Thymus (tissue), 11 donors: ENCODE measurements around the gene EEFSEC. TPM values are rescaled to one million over a fixed set of nuclear protein-coding genes. Genes with fewer than 3 reads are reported as not detected.

Experiments used
- DNase-seq, 9 donors: peaks; one replicate each; pipeline ENCODE4 v3.0.0-alpha.2; 2013; ENCODE audit warnings: low spot score in 9 of 9, low read depth in 6 of 9, missing footprints in 1 of 9
- H3K27ac ChIP-seq, 2 donors: one replicate each; pipeline ENCODE4 v1.5.1; 2013; ENCODE audit warnings: control low read depth in 1 of 2, low read depth in 1 of 2, low read length in 1 of 2, mild to moderate bottlenecking in 1 of 2, moderate library complexity in 1 of 2
- H3K27me3 ChIP-seq, 2 donors: one replicate each; pipeline ENCODE4 v1.5.1; 2013; ENCODE audit warnings: low read length in 1 of 2; ENCODE audit not compliant: control insufficient read depth in 2 of 2, insufficient read depth in 1 of 2
- H3K36me3 ChIP-seq, 2 donors: one replicate each; pipeline ENCODE4 v1.5.1; 2013; ENCODE audit warnings: low read length in 1 of 2, mild to moderate bottlenecking in 1 of 2, moderate library complexity in 1 of 2; ENCODE audit not compliant: control insufficient read depth in 2 of 2, insufficient read depth in 2 of 2
- H3K4me1 ChIP-seq, 2 donors: one replicate each; pipeline ENCODE4 v1.5.1; 2013; ENCODE audit warnings: low read length in 2 of 2; ENCODE audit not compliant: control insufficient read depth in 2 of 2, insufficient read depth in 2 of 2
- H3K4me3 ChIP-seq, 2 donors: one replicate each; pipeline ENCODE4 v1.5.1; 2013; ENCODE audit warnings: low read length in 2 of 2, control low read depth in 1 of 2, mild to moderate bottlenecking in 1 of 2
- H3K9me3 ChIP-seq, 2 donors: one replicate each; pipeline ENCODE4 v1.5.1; 2013; ENCODE audit warnings: low read length in 1 of 2, mild to moderate bottlenecking in 1 of 2; ENCODE audit not compliant: control insufficient read depth in 2 of 2, insufficient read depth in 1 of 2
- WGBS: extraction: QIAGEN DNeasy Blood & Tissue Kit; methylation state at CpG from one replicate; pipeline ENCODE4 v1.1.7; 2013; 5-methylcytosine and 5-hydroxymethylcytosine counted together
- polyA plus RNA-seq: library from polyadenylated mRNA; stranded (reverse); fragments of 200-250 nt; gene quantifications from one replicate; pipeline ENCODE4 v1.2.3, GENCODE V29; 2013
- total RNA-seq: library from RNA; stranded (reverse); fragments of 120-200 nt; gene quantifications from one replicate; pipeline ENCODE4 v1.2.4, GENCODE V29; 2013
- donor health status: healthy.

EEFSEC gene
- total and polyA plus RNA-seq, 2 donors = 6.5 to 13.1 TPM

- DNase-seq = no peak
- Histone ChIP-seq H3K36me3 (peaks cover 0 to 4% of the 10 kb centered on the region in 2 donors), H3K4me1 (peaks cover 33 to 41% of the 10 kb centered on the region in 2 donors), H3K4me3 (no peak overlapping the region), H3K9me3 (no peaks in the 10 kb centered on the region), H3K27ac (no peak overlapping the region), H3K27me3 (no peaks in the 10 kb centered on the region)
- 97% methylated on average over 12 of the region's 12 CpGs for WGBS
These were observed 175.5 kb downstream of the EEFSEC start for GRCh38 chr3:128328546-128329458.

DNA sequence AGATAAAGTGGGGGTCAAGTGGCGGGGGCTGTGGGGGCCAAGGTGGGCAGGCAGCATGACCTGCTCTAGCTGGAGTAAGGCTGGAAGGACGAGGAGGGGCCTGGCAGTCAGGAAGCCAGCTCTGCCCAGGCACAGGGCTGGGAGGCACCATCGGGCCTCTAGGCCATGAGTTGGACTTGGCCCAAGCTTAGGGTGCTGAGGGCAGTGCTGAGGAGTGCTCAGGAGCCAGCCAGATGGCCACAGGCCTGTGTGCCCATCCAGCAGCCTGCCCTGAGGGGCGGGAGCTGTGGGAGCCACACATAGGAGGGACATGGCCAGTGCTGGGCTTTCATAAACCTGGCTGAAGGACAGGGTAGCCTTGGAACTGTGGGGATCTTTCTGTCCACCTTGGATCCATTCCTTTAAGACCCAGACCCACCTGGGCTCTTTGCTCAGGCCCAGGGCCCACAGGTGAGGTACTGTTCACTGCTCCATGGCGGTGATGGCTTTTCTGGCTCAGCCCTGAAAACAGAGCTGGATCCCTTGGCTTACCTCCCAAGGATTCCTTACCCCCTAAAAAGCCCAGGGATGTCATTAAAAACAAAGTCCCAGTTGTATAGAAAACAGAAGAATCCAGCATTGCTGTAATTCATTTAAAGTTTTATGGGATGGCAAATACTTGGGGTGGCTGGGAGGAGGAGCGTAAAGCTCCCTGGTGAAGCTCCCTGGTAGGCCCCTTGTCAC lies 176.4 kb downstream of the EEFSEC start:
- no peak for DNase-seq
- Histone ChIP-seq H3K36me3 (peaks cover 0 to 8% of the 10 kb centered on the region in 2 donors), H3K27ac (no peak overlapping the region), H3K27me3 (no peaks in the 10 kb centered on the region), H3K4me3 (no peak overlapping the region), H3K9me3 (no peaks in the 10 kb centered on the region), H3K4me1 (peaks cover 28 to 33% of the 10 kb centered on the region in 2 donors)
- 95% methylated on average over 6 of the region's 6 CpGs for WGBS

GRCh38 chr3:128330214-128330842 lies 177.0 kb downstream of the EEFSEC start:
- WGBS = 96% methylated on average over 13 of the region's 13 CpGs
- peaks cover 0 to 8% of the 10 kb centered on the region in 2 donors for H3K36me3 ChIP-seq
- DNase-seq = no peak
- H3K4me1 ChIP-seq = peaks cover 23 to 26% of the 10 kb centered on the region in 2 donors
- no peak overlapping the region for H3K4me3 ChIP-seq
- no peaks in the 10 kb centered on the region for H3K27me3 ChIP-seq
- H3K9me3 ChIP-seq = no peaks in the 10 kb centered on the region
- H3K27ac ChIP-seq = no peak overlapping the region

- no peak for DNase-seq
- Histone ChIP-seq H3K27ac (no peak overlapping the region), H3K9me3 (no peaks in the 10 kb centered on the region), H3K4me1 (peaks cover 0 to 5% of the 10 kb centered on the region in 2 donors), H3K27me3 (no peaks in the 10 kb centered on the region), H3K4me3 (no peak overlapping the region), H3K36me3 (peaks cover 5 to 17% of the 10 kb centered on the region in 2 donors)
- WGBS = 98% methylated on average over 8 of the region's 8 CpGs
These were observed 180.9 kb downstream of the EEFSEC start for GRCh38 chr3:128334086-128334645.

GRCh38 chr3:128334766-128335165 lies 181.5 kb downstream of the EEFSEC start:
- no peaks in the 10 kb centered on the region for H3K27me3 ChIP-seq
- peaks cover 0 to 5% of the 10 kb centered on the region in 2 donors for H3K4me1 ChIP-seq
- no peak overlapping the region for H3K27ac ChIP-seq
- no peak for DNase-seq
- 96% methylated on average over 3 of the region's 3 CpGs for WGBS
- no peaks in the 10 kb centered on the region for H3K9me3 ChIP-seq
- no peak overlapping the region for H3K4me3 ChIP-seq
- peaks cover 5 to 17% of the 10 kb centered on the region in 2 donors for H3K36me3 ChIP-seq

DNA sequence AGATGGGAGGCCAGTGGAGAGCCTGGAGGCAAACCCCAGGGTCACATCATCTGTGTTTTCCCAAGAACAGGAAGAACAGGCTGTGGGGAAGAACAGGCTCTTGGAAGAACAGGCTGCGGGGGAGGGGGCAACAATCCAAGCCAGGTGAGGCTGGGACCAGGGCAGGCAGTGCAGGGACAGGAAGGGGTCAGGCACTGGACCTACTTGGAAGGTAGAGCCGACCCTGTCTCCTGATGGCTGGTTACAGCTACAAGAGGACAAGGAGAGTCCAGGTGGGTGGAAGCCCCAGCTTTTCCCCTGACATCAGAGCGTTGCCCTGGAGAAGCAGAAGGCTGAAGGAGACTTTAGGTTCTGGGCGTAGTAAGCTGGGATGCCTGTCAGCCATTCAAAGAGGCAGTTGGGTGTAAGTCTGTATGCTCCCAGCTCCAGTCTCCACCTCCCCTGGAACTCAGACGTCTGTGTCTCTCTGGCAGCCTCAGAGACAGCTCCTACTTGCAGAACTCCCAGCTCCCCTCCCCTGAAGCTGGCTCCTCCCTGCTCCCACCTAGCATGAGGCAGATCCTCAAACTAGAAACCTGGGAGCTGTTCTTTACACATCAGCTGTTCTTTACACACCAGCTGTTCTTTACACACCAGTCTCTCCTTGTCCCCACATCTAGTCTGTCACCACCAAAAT lies 182.5 kb downstream of the EEFSEC start:
- Histone ChIP-seq H3K9me3 (no peaks in the 10 kb centered on the region), H3K4me3 (no peak overlapping the region), H3K36me3 (peaks cover 5 to 17% of the 10 kb centered on the region in 2 donors), H3K27ac (no peak overlapping the region), H3K4me1 (peaks cover 0 to 5% of the 10 kb centered on the region in 2 donors), H3K27me3 (no peaks in the 10 kb centered on the region)
- DNase-seq = no peak
- WGBS = 96% methylated on average over 5 of the region's 5 CpGs

DNA sequence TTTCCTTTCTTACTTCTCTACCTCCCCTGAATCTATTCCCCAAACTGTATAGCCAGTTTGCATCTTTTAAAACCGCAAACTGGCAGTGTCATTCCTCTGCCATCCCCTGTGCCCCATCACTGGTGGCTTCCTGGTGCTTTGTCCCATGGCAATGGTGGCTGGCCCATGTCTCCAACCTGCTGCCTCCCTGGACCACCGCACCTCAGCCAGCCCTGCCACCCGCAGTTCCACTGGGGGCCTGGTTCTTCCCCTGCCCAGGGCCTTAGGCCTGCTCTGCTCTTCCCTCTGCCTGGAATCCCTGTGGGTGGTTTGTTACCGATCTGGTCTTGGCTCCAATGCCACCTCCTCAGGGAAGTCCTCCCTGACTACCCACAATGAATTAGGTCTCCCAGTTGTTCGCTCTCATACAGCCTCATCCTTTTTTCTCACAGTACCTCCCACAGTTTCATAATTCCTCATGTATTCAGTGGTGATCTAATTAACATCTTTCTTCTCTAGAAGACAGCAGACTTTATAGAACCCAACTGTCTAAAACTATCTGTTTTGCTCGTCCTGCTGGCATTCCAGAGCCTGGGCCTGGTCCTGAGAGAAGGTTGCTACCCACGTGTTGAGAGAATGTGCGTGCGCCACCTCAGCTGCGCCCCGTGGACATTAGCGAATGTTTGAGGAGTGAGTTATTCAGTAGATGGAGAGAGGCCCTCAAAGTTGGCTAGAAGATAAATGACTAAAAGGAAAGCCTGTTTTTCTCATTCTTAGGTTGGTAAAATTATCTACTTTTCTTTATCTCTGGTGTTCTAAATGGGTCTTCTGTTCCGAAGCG lies 183.3 kb downstream of the EEFSEC start:
- 99% methylated on average over 14 of the region's 14 CpGs for WGBS

DNA sequence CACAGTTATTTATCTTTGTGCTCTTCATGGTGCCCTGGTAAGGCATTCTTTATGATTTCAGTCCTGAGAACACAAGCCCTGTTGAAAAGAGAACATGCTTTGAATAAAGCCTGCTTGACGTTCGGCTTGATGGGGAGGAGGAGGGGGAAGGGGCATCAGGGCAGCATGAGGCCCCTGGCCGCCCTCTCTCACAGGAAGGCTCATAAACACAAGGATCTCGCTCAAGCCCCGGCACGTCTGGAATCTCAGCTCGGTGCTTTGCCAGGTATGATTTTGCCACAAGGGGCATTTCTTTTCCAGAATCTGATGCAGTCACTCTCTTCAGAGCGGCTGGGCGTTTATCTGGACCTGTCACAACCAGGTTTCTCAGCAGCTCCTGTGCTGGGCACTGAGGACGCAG lies 184.0 kb downstream of the EEFSEC start:
- no peak for DNase-seq
- WGBS = 95% methylated on average over 10 of the region's 10 CpGs

More for the DNA sequence above, 183.3 kb downstream of the EEFSEC start:
- DNase-seq = no peak
- Histone ChIP-seq H3K36me3 (peaks cover 10 to 23% of the 10 kb centered on the region in 2 donors), H3K27me3 (no peaks in the 10 kb centered on the region), H3K27ac (no peak overlapping the region), H3K4me3 (no peak overlapping the region), H3K4me1 (peaks cover 0 to 5% of the 10 kb centered on the region in 2 donors), H3K9me3 (no peaks in the 10 kb centered on the region)

More for the DNA sequence above, 184.0 kb downstream of the EEFSEC start:
- peaks cover 14 to 30% of the 10 kb centered on the region in 2 donors for H3K36me3 ChIP-seq
- H3K9me3 ChIP-seq = no peaks in the 10 kb centered on the region
- no peaks in the 10 kb centered on the region for H3K27me3 ChIP-seq
- H3K27ac ChIP-seq = no peak overlapping the region
- H3K4me3 ChIP-seq = no peak overlapping the region
- peaks cover 0 to 5% of the 10 kb centered on the region in 2 donors for H3K4me1 ChIP-seq
